MM.1S (cell line): ENCODE measurements around the gene TTC7B.

Experiments
- DNase-seq: peaks from one replicate; pipeline ENCODE4 v3.0.0-alpha.2; 2015
- H2AFZ ChIP-seq: fragments of 300-600 bp; sonication (generic); 2 replicates; pipeline ENCODE4 v1.6.0; 2016; ENCODE audit warnings: antibody characterized with exemption, low read length
- H3F3A ChIP-seq: fragments of 300-600 bp; sonication (generic); 2 replicates; pipeline ENCODE4 v1.6.1; 2016; ENCODE audit warnings: mild to moderate bottlenecking, antibody characterized with exemption, low read length, moderate library complexity, mixed read lengths; ENCODE audit not compliant: insufficient read depth
- H3K27ac ChIP-seq: fragments of 300-600 bp; sonication (generic); 2 replicates; pipeline ENCODE4 v1.5.1; 2016; ENCODE audit warnings: mild to moderate bottlenecking, low read length
- H3K27me3 ChIP-seq: fragments of 300-600 bp; sonication (generic); replicated peaks from 2 replicates; pipeline ENCODE4 v1.6.0; 2016; ENCODE audit warnings: low read length; ENCODE audit not compliant: insufficient read depth
- H3K36me3 ChIP-seq: fragments of 300-600 bp; sonication (generic); replicated peaks from 2 replicates; pipeline ENCODE4 v1.6.1; 2016; ENCODE audit warnings: mild to moderate bottlenecking, low read length, mixed read lengths; ENCODE audit not compliant: insufficient read depth
- H3K4me1 ChIP-seq: fragments of 300-600 bp; sonication (generic); 2 replicates; pipeline ENCODE4 v1.6.1; 2016; ENCODE audit warnings: low read length, mixed read lengths
- H3K4me2 ChIP-seq: fragments of 300-600 bp; sonication (generic); 2 replicates; pipeline ENCODE4 v1.6.0; 2016; ENCODE audit warnings: low read depth, low read length
- H3K4me3 ChIP-seq: fragments of 300-600 bp; sonication (generic); 2 replicates; pipeline ENCODE4 v1.5.1; 2016; ENCODE audit warnings: low read length, mixed read lengths
- H3K79me2 ChIP-seq: fragments of 300-600 bp; sonication (generic); 2 replicates; pipeline ENCODE4 v1.6.1; 2016; ENCODE audit warnings: mixed run types, low read length, mixed read lengths
- H3K9ac ChIP-seq: fragments of 300-600 bp; sonication (generic); 2 replicates; pipeline ENCODE4 v1.6.1; 2016; ENCODE audit warnings: low read length, mixed read lengths
- H3K9me2 ChIP-seq: fragments of 300-600 bp; sonication (generic); replicated peaks from 2 replicates; pipeline ENCODE4 v1.6.1; 2016; ENCODE audit warnings: mild to moderate bottlenecking, low read length, mixed read lengths; ENCODE audit not compliant: insufficient read depth
- H3K9me3 ChIP-seq: fragments of 300-600 bp; sonication (generic); replicated peaks from 2 replicates; pipeline ENCODE4 v1.6.1; 2016; ENCODE audit warnings: mild to moderate bottlenecking, low read length, mixed read lengths; ENCODE audit not compliant: insufficient read depth
- H4K20me1 ChIP-seq: fragments of 300-600 bp; sonication (generic); 2 replicates; pipeline ENCODE4 v1.6.1; 2016; ENCODE audit warnings: mild to moderate bottlenecking, low read length, moderate library complexity, mixed read lengths; ENCODE audit not compliant: insufficient read depth
- EZH2 ChIP-seq: fragments of 300-600 bp; sonication (generic); optimal IDR thresholded peaks from 2 replicates; pipeline ENCODE3; 2017; ENCODE audit warnings: low read depth, mild to moderate bottlenecking, antibody characterized with exemption, low read length, mixed read lengths
- EZH2phosphoT487 ChIP-seq: fragments of 300-600 bp; sonication (generic); IDR thresholded peaks from 2 replicates; pipeline ENCODE4 v1.6.1; 2018; ENCODE audit warnings: antibody characterized with exemption, low read length
- TF ChIP-seq, protein P1 (sequence below): fragments of 300-600 bp; sonication (generic); IDR thresholded peaks from 2 replicates; pipeline ENCODE4 v1.5.1; 2016; ENCODE audit warnings: antibody characterized with exemption, low read length, mixed read lengths

The TTC7B gene

DNA sequence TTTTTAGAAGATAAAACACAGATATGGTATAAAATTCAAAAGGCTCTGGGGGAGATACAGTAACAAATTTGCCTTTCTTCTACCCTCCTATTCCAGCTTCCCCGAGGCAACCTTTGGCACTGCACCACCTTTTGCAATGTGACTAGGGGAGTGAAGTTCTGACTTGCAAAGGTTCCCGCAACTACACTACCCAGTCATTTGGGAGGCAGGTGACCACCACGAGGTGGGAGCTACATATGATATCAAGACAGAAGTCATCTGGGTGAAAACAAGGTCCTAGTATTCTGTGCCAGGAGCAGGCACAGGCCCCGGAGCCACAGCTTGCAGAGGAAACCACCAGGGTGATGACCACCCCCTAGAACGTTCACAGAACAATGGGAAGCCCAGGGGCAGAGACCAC lies 141.5 kb downstream of the TTC7B start:
- Histone ChIP-seq H3K9ac (no peak overlapping the region), H3K9me3 (no peaks in the 10 kb centered on the region), H4K20me1 (no peaks in the 10 kb centered on the region), H3K79me2 (no peaks in the 10 kb centered on the region), H3K27ac (no peak overlapping the region), H2AFZ (no peak overlapping the region), H3K4me1 (no peaks in the 10 kb centered on the region), H3K4me3 (no peak overlapping the region), H3F3A (no peaks in the 10 kb centered on the region), H3K4me2 (no peak overlapping the region), H3K36me3 (no peaks in the 10 kb centered on the region), H3K27me3 (no peaks in the 10 kb centered on the region), H3K9me2 (no peaks in the 10 kb centered on the region)
- TF ChIP-seq EZH2 (no peak), EZH2phosphoT487 (no peak)
- TF ChIP-seq, protein P1, sequence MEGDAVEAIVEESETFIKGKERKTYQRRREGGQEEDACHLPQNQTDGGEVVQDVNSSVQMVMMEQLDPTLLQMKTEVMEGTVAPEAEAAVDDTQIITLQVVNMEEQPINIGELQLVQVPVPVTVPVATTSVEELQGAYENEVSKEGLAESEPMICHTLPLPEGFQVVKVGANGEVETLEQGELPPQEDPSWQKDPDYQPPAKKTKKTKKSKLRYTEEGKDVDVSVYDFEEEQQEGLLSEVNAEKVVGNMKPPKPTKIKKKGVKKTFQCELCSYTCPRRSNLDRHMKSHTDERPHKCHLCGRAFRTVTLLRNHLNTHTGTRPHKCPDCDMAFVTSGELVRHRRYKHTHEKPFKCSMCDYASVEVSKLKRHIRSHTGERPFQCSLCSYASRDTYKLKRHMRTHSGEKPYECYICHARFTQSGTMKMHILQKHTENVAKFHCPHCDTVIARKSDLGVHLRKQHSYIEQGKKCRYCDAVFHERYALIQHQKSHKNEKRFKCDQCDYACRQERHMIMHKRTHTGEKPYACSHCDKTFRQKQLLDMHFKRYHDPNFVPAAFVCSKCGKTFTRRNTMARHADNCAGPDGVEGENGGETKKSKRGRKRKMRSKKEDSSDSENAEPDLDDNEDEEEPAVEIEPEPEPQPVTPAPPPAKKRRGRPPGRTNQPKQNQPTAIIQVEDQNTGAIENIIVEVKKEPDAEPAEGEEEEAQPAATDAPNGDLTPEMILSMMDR = no peak
- DNase-seq = no peak

DNA sequence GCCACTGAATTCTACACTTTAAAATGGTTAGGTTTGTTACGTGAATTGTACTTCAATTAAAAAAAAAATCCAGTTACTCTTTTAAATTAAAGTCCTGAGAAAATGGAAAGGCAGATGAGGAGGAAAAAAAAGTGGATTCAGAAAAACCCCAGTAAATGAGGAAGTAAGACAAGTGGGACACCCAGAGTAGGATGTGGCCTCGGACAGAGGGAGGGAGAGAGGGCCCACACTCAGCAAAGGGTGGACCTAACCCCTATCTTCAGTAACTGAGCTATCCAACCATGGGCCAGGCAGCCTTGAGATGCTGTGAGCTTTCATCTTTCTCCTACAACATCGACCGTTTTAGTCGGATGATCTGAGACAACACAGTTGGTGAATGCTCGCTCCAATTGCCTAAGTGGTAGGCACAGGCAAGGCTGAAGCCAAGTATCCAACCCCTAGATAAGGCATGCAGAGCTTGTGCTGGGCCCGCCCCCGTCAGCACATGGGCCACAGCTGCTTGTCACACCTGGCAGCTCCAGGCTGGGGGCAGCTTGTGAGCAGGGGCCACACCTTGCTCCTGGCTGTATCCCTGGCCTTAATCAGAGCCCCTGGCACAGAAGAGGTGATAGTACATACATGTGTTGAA lies 142.1 kb downstream of the TTC7B start:
- DNase-seq = no peak
- Histone ChIP-seq H3K4me3 (no peak overlapping the region), H3K79me2 (no peaks in the 10 kb centered on the region), H3K9me2 (no peaks in the 10 kb centered on the region), H3K27me3 (no peaks in the 10 kb centered on the region), H3F3A (no peaks in the 10 kb centered on the region), H3K9me3 (no peaks in the 10 kb centered on the region), H3K4me2 (no peak overlapping the region), H3K9ac (no peak overlapping the region), H3K27ac (no peak overlapping the region), H3K36me3 (no peaks in the 10 kb centered on the region), H3K4me1 (no peaks in the 10 kb centered on the region), H2AFZ (no peak overlapping the region), H4K20me1 (no peaks in the 10 kb centered on the region)
- TF ChIP-seq EZH2 (no peak), EZH2phosphoT487 (no peak)
- TF ChIP-seq, protein P1 = no peak

DNA sequence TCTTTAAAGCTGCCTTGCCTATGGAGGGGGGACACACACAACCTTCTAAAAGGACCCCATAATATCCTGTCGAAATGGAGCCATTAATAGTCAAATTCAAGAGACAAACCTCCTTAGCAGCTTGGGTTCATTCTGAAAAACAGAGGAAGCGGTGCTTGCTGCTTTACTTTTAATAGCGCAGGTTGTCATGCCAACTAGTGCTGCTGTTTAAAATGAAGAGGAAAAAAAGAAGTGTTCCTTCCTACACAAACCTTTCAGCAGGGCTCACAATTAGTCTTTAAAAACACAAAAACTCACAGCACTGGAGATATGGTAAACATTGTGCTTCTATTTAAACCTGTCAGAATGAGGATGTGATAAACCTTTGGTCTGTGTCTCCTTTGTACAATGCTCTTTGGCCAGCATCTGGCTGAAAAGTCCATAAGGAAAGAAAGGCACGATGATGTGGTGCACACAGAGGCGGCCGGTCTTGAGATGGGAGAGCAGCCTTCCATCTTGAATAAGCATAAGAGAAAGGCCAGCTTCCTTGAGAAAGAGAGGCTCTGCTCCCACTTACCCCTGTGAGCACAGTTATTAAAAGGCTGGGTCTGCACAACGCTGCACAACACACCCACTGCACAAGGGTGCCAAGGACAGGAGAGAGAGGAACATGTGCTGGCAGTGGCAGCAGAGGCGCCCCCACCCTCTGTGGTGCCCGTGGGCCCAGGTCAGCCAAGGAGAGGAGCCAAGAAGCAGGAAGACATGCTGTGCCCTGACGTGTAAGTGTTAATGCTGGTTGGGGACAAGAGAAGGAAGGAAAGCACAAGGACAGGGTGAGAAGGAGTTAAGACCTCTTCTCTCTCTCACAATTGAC lies 144.6 kb downstream of the TTC7B start:
- no peaks in the 10 kb centered on the region for H3F3A ChIP-seq
- no peaks in the 10 kb centered on the region for H3K4me1 ChIP-seq
- no peaks in the 10 kb centered on the region for H3K27me3 ChIP-seq
- H3K36me3 ChIP-seq = no peaks in the 10 kb centered on the region
- no peak overlapping the region for H3K9ac ChIP-seq
- H3K4me3 ChIP-seq = no peak overlapping the region
- no peaks in the 10 kb centered on the region for H4K20me1 ChIP-seq
- H3K27ac ChIP-seq = no peak overlapping the region
- no peak overlapping the region for H3K4me2 ChIP-seq
- DNase-seq = no peak
- H3K9me3 ChIP-seq = no peaks in the 10 kb centered on the region
- no peak overlapping the region for H2AFZ ChIP-seq
- TF ChIP-seq, protein P1 = no peak
- TF ChIP-seq EZH2phosphoT487 (no peak), EZH2 (no peak)
- H3K9me2 ChIP-seq = no peaks in the 10 kb centered on the region
- H3K79me2 ChIP-seq = no peaks in the 10 kb centered on the region
